DMS79 treated with DMSO at 0.1 percent for 48 hours (cell line): ENCODE data around the gene ZSCAN1.
"Not testable (repeated sequence)": the region's sequence is repeated elsewhere in the genome, so short reads cannot be mapped to it uniquely, and the experiment has no call there.

Experiments used
- DNase-seq: peaks from one replicate; lab custom pipeline; 2025; lab: John Stamatoyannopoulos, UW

Gene ZSCAN1

GRCh38 chr19:58033741-58034476, at the start of gene ZSCAN1:
TSS of gene ZSCAN1 (plus strand) at chr19:58034025. CDS start at chr19:58037837, 3,812 bp downstream.
- DNase-seq: peak; percentile 60

- DNase-seq: no peak
Measured at GRCh38 chr19:57992841-57993240, 41.0 kb upstream of the ZSCAN1 start.

DNA sequence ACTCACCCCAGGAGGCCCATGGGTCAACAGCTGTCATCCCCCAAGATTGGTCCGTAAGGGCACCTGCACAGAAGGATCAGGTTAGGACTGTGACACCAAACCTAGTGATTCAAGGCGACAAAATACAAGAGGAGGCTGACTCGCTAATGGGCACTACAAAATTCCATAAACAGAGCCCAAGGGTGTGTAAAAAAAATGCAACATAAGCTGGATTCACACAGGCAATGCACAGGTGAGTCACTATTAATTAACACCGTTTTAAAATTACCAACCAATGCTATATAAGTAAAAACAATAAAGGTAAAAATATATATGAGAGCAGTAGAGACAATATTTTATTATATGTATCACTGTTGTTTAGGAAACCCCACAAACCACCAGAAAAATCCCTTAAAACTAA, 33.1 kb upstream of the ZSCAN1 start:
- DNase-seq: no peak

DNA sequence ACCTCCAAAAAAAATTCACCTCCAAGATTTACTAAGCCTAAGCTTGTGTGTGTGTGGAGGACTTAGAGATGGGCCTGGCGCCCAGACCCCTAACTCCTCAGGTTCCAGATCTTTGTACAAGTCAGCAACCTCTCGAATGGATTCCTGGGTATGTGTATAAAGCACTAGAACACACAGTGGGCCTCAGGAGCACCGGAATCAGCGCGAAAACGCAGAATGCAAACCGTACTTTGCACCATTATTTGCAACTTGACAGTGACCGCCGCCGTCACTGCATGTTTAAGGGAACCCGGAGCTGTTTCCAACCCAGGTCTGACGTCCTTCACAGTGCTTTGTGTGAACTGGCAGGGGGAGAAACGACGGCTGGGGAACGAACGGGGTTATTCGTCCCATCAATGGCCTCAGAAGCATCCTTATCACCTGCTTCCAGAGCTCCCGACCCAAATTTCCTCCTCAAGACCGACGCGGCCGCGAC, 31.9 kb upstream of the ZSCAN1 start:
- DNase-seq: peak; percentile 25

GRCh38 chr19:58002384-58003173, 31.2 kb upstream of the ZSCAN1 start, which contains the start of gene ZNF606:
TSS of gene ZNF606 (minus strand) at chr19:58002820. CDS start at chr19:58001319, 1,501 bp downstream.
- peak; percentile 72 for DNase-seq

DNA sequence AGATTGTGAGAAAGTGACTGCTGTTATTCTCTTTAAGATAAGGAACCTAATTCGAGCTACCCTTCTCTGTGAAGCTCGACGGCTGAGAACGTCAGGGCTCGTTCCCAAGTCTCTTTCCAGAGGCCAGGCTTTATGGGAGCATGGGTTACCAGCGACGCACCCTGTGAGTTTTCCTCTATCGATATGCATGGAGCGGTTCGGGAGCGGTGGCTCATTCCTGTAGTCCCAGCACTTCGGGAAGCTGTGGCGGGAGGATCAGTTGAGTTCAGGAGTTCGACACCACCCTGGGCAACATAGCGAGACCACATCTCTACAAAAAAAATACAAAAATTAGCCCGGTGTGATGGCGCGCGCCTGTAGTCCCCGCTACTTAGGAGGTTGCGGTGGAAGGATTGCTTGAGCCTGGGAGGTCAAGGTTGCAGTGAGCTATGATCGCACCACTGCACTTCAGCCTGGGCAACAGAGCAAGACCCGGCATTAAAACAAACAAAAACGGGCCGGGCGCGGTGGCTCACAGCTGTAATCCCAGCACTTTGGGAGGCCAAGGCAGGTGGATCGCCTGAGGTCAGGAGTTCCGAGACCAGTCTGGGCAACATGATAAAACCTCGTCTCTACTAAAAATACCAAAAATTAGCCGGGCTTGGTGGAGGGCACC, 30.5 kb upstream of the ZSCAN1 start:
- DNase-seq: no peak

DNA sequence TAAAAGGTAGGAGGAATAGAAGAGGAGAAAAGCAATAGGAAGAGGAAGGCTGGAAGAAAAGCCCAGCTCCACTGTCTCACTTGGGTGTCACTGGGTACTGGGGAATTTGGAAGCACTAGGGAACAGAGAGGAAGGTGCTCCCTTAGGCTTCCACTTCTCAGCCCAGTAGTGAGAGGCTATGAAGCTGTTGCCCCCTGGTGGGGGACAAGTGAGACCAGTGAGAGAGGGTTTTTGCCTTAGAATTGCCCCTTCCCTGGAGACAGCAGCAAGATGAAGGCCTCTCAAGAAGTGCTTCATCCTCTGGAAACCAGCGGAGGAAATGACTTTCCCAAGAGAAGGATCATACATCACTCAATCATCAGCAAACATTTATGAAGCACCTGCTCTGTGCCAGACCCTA, 26.5 kb upstream of the ZSCAN1 start:
- no peak for DNase-seq

GRCh38 chr19:58008877-58009276, 24.9 kb upstream of the ZSCAN1 start:
- not testable (repeated sequence) for DNase-seq

- DNase-seq: no peak
Measured at GRCh38 chr19:58009301-58009665, 24.5 kb upstream of the ZSCAN1 start.

GRCh38 chr19:58009666-58010301, 24.0 kb upstream of the ZSCAN1 start:
- DNase-seq: peak; percentile 87

- DNase-seq: no peak
Measured at GRCh38 chr19:58010507-58010906, 23.3 kb upstream of the ZSCAN1 start.

GRCh38 chr19:58014141-58014540, 19.7 kb upstream of the ZSCAN1 start:
- DNase-seq: no peak

- DNase-seq: no peak
Measured at GRCh38 chr19:58020129-58020528, 13.7 kb upstream of the ZSCAN1 start.

- DNase-seq: peak; percentile 32
Measured at GRCh38 chr19:58021541-58022282, 12.1 kb upstream of the ZSCAN1 start.

- DNase-seq: no peak
Measured at GRCh38 chr19:58022283-58022660, 11.6 kb upstream of the ZSCAN1 start.

- DNase-seq: no peak
Measured at GRCh38 chr19:58024661-58025060, 9.2 kb upstream of the ZSCAN1 start.

GRCh38 chr19:58034477-58034793, 610 bp downstream of the ZSCAN1 start:
- no peak for DNase-seq

DNA sequence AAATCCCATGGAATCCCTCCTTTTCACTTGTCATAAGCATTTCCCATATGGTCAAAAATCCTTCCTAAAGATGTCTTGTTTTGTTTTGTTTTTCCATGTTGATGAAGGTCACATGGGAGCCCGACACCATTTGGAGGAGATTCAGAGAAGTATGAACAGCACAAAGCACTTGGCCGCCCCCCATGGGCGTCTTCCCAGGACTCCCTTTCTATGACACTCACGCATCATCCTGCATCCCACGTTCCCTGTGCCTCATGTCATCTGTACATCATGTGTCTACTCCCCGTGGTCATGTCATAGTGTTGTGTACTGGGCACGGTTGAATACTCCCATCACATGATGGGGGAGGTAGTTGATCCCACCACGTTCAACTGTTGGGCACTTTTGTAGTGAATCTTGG, 2.0 kb downstream of the ZSCAN1 start:
- no peak for DNase-seq

DNA sequence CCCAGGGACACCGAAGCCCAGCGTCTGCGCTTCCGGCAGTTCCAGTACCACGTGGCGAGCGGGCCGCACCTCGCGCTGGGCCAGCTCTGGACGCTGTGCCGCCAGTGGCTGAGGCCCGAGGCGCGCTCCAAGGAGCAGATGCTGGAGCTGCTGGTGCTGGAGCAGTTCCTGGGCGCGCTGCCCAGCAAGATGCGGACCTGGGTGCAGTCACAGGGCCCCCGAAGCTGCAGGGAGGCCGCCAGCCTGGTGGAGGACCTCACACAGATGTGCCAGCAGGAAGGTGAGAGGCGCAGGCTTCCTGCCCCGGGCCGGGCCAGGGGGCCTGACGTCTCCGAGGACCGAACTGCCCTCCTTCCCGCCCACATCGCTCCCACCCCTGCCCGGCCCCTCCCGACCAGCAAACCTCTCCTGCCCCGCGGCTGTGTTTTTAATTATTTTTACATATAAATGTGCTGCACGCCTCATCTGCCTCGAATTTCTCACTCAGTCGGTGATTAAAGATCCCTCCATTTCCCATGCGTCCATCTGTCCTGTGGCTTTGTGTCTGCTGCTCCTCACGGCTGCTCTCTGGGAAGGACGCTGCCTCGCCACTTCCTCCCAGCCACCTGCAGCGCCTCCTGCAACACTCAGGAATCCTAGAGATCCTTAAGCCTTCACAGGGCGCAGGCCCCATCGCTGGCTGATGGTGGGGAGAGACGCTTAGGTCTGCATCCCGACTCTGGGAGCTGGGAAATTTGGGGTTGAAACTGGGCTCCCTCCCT, 4.3 kb downstream of the ZSCAN1 start:
- DNase-seq: peak; percentile 33

DNA sequence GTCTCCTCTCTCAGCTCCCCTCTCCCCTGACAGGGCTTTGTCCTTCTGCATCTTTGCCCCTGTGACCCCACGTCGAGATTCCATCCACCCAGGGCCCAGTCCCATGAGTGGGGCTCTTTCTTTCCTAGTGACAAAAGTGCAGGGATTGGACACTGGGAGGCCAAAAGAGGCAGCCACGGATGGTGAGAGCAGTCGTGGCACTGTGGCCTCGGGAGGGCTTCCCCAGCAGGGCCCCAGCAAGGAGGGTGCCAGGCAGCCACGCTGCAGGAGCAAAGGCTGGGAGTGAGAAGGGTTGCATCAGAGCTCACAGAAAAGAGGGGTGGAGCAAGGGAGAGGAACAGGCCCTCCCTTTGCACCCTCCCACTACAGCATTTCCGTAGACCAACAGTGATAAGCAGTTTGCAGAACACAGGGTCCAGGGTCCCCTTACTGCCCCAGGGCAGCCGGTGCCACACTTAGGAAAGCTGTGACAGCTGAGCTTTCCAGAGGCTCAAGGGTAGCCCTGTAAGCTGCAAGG, 4.9 kb downstream of the ZSCAN1 start:
- DNase-seq: no peak
